Upper lobe of left lung (tissue), 4 donors: ENCODE data around the gene CD247.

Source experiments
- EP300 ChIP-seq, 4 donors: sonication (generic); formaldehyde crosslinking; IDR thresholded peaks; one replicate each; pipeline ENCODE4 v1.5.1; 2017; ENCODE audit warnings: antibody characterized with exemption in 4 of 4, control low read depth in 2 of 4
- POLR2A ChIP-seq, 4 donors: fragments of 450-650 bp; IDR thresholded peaks; one replicate each; pipeline ENCODE4 v1.5.1; 2016 to 2017; ENCODE audit warnings: antibody characterized with exemption in 4 of 4, mild to moderate bottlenecking in 2 of 4
- POLR2AphosphoS5 ChIP-seq, 2 donors: sonication (generic); formaldehyde crosslinking; IDR thresholded peaks; one replicate each; pipeline ENCODE4 v1.5.1; 2017; ENCODE audit warnings: antibody characterized with exemption in 2 of 2
- TF ChIP-seq, protein P1 (sequence below), 6 experiments: fragments of 450-650 bp in 4 of 6; fragments of 200-600 bp in 2 of 6; sonication (generic) in 2 of 6; IDR thresholded peaks; one replicate each; pipeline ENCODE4 v1.5.1; 2016 to 2019; ENCODE audit warnings: antibody characterized with exemption in 6 of 6

DNA sequence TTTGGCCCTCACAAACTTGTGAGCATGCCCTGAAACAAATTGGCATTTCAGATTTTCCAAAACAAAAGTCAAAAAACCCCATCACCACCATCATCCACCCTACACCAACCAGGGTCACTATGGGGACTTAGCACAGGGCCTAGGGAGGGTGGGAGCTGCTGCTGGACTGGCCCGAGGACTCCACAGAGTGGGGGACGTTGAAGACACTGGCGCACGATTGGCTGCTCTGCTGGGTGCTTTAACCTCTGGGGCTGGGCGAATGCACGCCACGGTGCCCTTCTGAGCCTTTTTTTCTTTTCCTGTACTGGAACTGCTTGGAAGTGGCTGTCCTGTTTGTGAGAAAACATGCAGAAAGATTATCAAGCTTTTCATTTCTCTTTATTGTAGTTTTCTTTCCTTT is 92.8 kb downstream of the CD247 start:
- TF ChIP-seq POLR2A (IDR thresholded peaks at IDR 0.05) = no peak
- TF ChIP-seq, protein P1, sequence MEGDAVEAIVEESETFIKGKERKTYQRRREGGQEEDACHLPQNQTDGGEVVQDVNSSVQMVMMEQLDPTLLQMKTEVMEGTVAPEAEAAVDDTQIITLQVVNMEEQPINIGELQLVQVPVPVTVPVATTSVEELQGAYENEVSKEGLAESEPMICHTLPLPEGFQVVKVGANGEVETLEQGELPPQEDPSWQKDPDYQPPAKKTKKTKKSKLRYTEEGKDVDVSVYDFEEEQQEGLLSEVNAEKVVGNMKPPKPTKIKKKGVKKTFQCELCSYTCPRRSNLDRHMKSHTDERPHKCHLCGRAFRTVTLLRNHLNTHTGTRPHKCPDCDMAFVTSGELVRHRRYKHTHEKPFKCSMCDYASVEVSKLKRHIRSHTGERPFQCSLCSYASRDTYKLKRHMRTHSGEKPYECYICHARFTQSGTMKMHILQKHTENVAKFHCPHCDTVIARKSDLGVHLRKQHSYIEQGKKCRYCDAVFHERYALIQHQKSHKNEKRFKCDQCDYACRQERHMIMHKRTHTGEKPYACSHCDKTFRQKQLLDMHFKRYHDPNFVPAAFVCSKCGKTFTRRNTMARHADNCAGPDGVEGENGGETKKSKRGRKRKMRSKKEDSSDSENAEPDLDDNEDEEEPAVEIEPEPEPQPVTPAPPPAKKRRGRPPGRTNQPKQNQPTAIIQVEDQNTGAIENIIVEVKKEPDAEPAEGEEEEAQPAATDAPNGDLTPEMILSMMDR (IDR thresholded peaks at IDR 0.05) = no peak
- TF ChIP-seq POLR2AphosphoS5 (IDR thresholded peaks at IDR 0.05) = no peak
- TF ChIP-seq EP300 (IDR thresholded peaks at IDR 0.05) = no peak
